Liver (tissue), 9 donors: ENCODE measurements around the gene COX7A1. TPM values are rescaled to one million over a fixed set of nuclear protein-coding genes. Genes with fewer than 3 reads are reported as not detected.

Source experiments
- DNase-seq: peaks from one replicate; pipeline ENCODE4 v3.0.0-alpha.2; 2017; ENCODE audit warnings: low spot score
- H3K27ac ChIP-seq, 2 donors: one replicate each; pipeline ENCODE4 v1.7.0; 2013; ENCODE audit warnings: inconsistent platforms in 2 of 2, low read length in 2 of 2, control low read depth in 1 of 2, low read depth in 1 of 2, mild to moderate bottlenecking in 1 of 2
- H3K27me3 ChIP-seq, 4 donors: one replicate each; pipeline versions ENCODE4 v1.6.1 to v1.7.0; 2013; ENCODE audit warnings: low read length in 3 of 4, inconsistent platforms in 1 of 4, mild to moderate bottlenecking in 1 of 4, moderate library complexity in 1 of 4; ENCODE audit not compliant: control insufficient read depth in 4 of 4, insufficient read depth in 4 of 4
- H3K36me3 ChIP-seq, 4 donors: one replicate each; pipeline versions ENCODE4 v1.6.1 to v1.7.0; 2013; ENCODE audit warnings: low read length in 3 of 4, mild to moderate bottlenecking in 3 of 4, low read depth in 1 of 4, moderate library complexity in 1 of 4; ENCODE audit not compliant: control insufficient read depth in 4 of 4, insufficient read depth in 3 of 4
- H3K4me1 ChIP-seq, 4 donors: one replicate each; pipeline versions ENCODE4 v1.6.1 to v1.7.0; 2013; ENCODE audit warnings: low read length in 3 of 4, mild to moderate bottlenecking in 3 of 4, moderate library complexity in 1 of 4; ENCODE audit not compliant: control insufficient read depth in 4 of 4, insufficient read depth in 4 of 4
- H3K4me3 ChIP-seq, 3 donors: one replicate each; pipeline versions ENCODE4 v1.6.1 to v1.7.0; 2013; ENCODE audit warnings: low read length in 3 of 3, control low read depth in 1 of 3, low read depth in 1 of 3, mild to moderate bottlenecking in 1 of 3
- H3K9ac ChIP-seq, 2 donors: one replicate each; pipeline ENCODE4 v1.7.0; 2013; ENCODE audit warnings: low read length in 2 of 2, mild to moderate bottlenecking in 2 of 2, moderate library complexity in 2 of 2, control low read depth in 1 of 2, low read depth in 1 of 2
- H3K9me3 ChIP-seq, 4 donors: one replicate each; pipeline versions ENCODE4 v1.6.1 to v1.7.0; 2013; ENCODE audit warnings: low read length in 3 of 4; ENCODE audit not compliant: control insufficient read depth in 4 of 4
- ATF3 ChIP-seq: IDR thresholded peaks from 2 replicates; pipeline ENCODE4 v1.6.1; 2016; ENCODE audit warnings: antibody characterized with exemption
- CTCF ChIP-seq: fragments of 150-350 bp; IDR thresholded peaks from 2 replicates; pipeline ENCODE4 v1.5.1; 2017; ENCODE audit warnings: improper control_type of control experiment, low read depth, low read length; ENCODE audit not compliant: missing input control
- EGR1 ChIP-seq, 2 donors: IDR thresholded peaks; 2 replicates each; pipeline ENCODE4 v1.6.1; 2016 to 2018; ENCODE audit warnings: antibody characterized with exemption in 2 of 2, low read depth in 2 of 2
- FOXA1 ChIP-seq: IDR thresholded peaks from 2 replicates; pipeline ENCODE4 v1.6.1; 2016; ENCODE audit warnings: antibody characterized with exemption
- FOXA2 ChIP-seq: IDR thresholded peaks from 2 replicates; pipeline ENCODE4 v1.6.1; 2016; ENCODE audit warnings: antibody characterized with exemption
- GABPA ChIP-seq, 2 donors: IDR thresholded peaks in 1 of 2; conservative IDR thresholded peaks in 1 of 2; 2 replicates each; pipeline ENCODE4 v1.6.1; 2016; ENCODE audit warnings: antibody characterized with exemption in 2 of 2, mild to moderate bottlenecking in 1 of 2, moderate library complexity in 1 of 2
- HNF4A ChIP-seq, 2 donors: conservative IDR thresholded peaks; 2 replicates each; pipeline ENCODE4 v1.6.1; 2016; ENCODE audit warnings: antibody characterized with exemption in 2 of 2, mild to moderate bottlenecking in 2 of 2
- HNF4G ChIP-seq: IDR thresholded peaks from 2 replicates; pipeline ENCODE4 v1.6.1; 2016; ENCODE audit warnings: antibody characterized with exemption
- JUND ChIP-seq, 2 donors: IDR thresholded peaks; 2 replicates each; pipeline ENCODE4 v1.6.1; 2016; ENCODE audit warnings: antibody characterized with exemption in 2 of 2
- MAX ChIP-seq: IDR thresholded peaks from 2 replicates; pipeline ENCODE4 v1.6.1; 2016; ENCODE audit warnings: antibody characterized with exemption
- NR2F2 ChIP-seq: IDR thresholded peaks from 2 replicates; pipeline ENCODE4 v1.6.1; 2016; ENCODE audit warnings: antibody characterized with exemption
- RAD21 ChIP-seq, 2 donors: IDR thresholded peaks; 2 replicates each; pipeline ENCODE4 v1.6.1; 2016; ENCODE audit warnings: antibody characterized with exemption in 2 of 2, mild to moderate bottlenecking in 2 of 2
- REST ChIP-seq: IDR thresholded peaks from 2 replicates; pipeline ENCODE4 v1.6.1; 2016; ENCODE audit warnings: antibody characterized with exemption, mild to moderate bottlenecking
- RXRA ChIP-seq, 2 donors: IDR thresholded peaks; 2 replicates each; pipeline ENCODE4 v1.6.1; 2017 to 2018; ENCODE audit warnings: antibody characterized with exemption in 2 of 2, mild to moderate bottlenecking in 1 of 2
- SP1 ChIP-seq: IDR thresholded peaks from 2 replicates; pipeline ENCODE4 v1.6.1; 2018; ENCODE audit warnings: antibody characterized with exemption, mild to moderate bottlenecking
- TAF1 ChIP-seq: conservative IDR thresholded peaks from 2 replicates; pipeline ENCODE4 v1.6.1; 2016; ENCODE audit warnings: antibody characterized with exemption, mild to moderate bottlenecking
- YY1 ChIP-seq: IDR thresholded peaks from 2 replicates; pipeline ENCODE4 v1.6.1; 2016; ENCODE audit warnings: antibody characterized with exemption, mild to moderate bottlenecking
- ZBTB33 ChIP-seq: IDR thresholded peaks from 2 replicates; pipeline ENCODE4 v1.6.1; 2016; ENCODE audit warnings: antibody characterized with exemption
- WGBS: extraction: QIAGEN DNeasy Blood & Tissue Kit; methylation state at CpG from one replicate; pipeline ENCODE4 v1.1.7; 2013; 5-methylcytosine and 5-hydroxymethylcytosine counted together
- polyA plus RNA-seq, 2 donors: library from polyadenylated mRNA; stranded (reverse) in 1 of 2; unstranded in 1 of 2; fragments of 200-250 nt in 1 of 2; fragments of >200 nt in 1 of 2; fragmentation: Nextera tagmentation in 1 of 2; extraction: Ambion mirVana in 1 of 2; gene quantifications; one replicate each; pipeline versions ENCODE4 v1.2.1 to v1.2.3, GENCODE V29; 2013 to 2015
- total RNA-seq, 2 donors: library from RNA; depleted of rRNA; stranded (reverse); fragments of >200 nt; gene quantifications; one replicate each; pipeline ENCODE4 v1.2.3, GENCODE V29; 2014
- donor health status: healthy.
- donor health status: healthy.
- donor health status: healthy.
- donor health status: healthy.
- donor health status: healthy.

COX7A1 gene
- total and polyA plus RNA-seq, 4 donors, result 0.17 to 11.4 (median 1.3) TPM

- no peak overlapping the region for H3K4me3 ChIP-seq
- no peak overlapping the region for H3K27ac ChIP-seq
- 92% methylated on average over 13 of the region's 13 CpGs for WGBS
- H3K36me3 ChIP-seq, result peaks cover 0 to 17% (median 3%) of the 10 kb centered on the region in 4 donors
- H3K9ac ChIP-seq, result no peak overlapping the region
- no peaks in the 10 kb centered on the region for H3K9me3 ChIP-seq
- TF ChIP-seq FOXA1, result no peak
- no peak for TF ChIP-seq JUND (IDR thresholded peaks at IDR 0.05)
- no peak for TF ChIP-seq MAX
- no peak for TF ChIP-seq FOXA2
- TF ChIP-seq RAD21 (IDR thresholded peaks at IDR 0.05), result no peak
- no peak for TF ChIP-seq ATF3
- no peak for TF ChIP-seq GABPA (IDR thresholded peaks at IDR 0.05 in 1 of 2, conservative IDR thresholded peaks at IDR 0.05 in 1 of 2)
- no peak for TF ChIP-seq TAF1
- TF ChIP-seq RXRA (IDR thresholded peaks at IDR 0.05), result no peak
- no peak for TF ChIP-seq EGR1 (IDR thresholded peaks at IDR 0.05; ENCODE audit: low read depth in 2 of 2)
- TF ChIP-seq HNF4G, result no peak
- H3K27me3 ChIP-seq, result no peaks in the 10 kb centered on the region
- DNase-seq, result no peak
- peaks cover 5 to 19% (median 13%) of the 10 kb centered on the region in 4 donors for H3K4me1 ChIP-seq
Measured at GRCh38 chr19:36111200-36111539, 41.1 kb downstream of the COX7A1 start.

- DNase-seq, result no peak
- 97% methylated on average over 1 of the region's 1 CpG for WGBS
- H3K9me3 ChIP-seq, result no peaks in the 10 kb centered on the region
- H3K27ac ChIP-seq, result no peak within 1 kb of the TSS
- peaks cover 5 to 14% (median 8%) of the 10 kb centered on the region in 4 donors for H3K4me1 ChIP-seq
- H3K27me3 ChIP-seq, result no peaks in the 10 kb centered on the region
- TF ChIP-seq MAX, result no peak
- no peak for TF ChIP-seq NR2F2
- no peak for TF ChIP-seq JUND (IDR thresholded peaks at IDR 0.05)
- TF ChIP-seq GABPA (IDR thresholded peaks at IDR 0.05 in 1 of 2, conservative IDR thresholded peaks at IDR 0.05 in 1 of 2), result no peak
- no peak for TF ChIP-seq ZBTB33
- no peak for TF ChIP-seq HNF4A (conservative IDR thresholded peaks at IDR 0.05)
- TF ChIP-seq HNF4G, result no peak
- no peak for TF ChIP-seq EGR1 (IDR thresholded peaks at IDR 0.05; ENCODE audit: low read depth in 2 of 2)
- no peak for TF ChIP-seq FOXA2
- no peak for TF ChIP-seq RAD21 (IDR thresholded peaks at IDR 0.05)
- TF ChIP-seq FOXA1, result no peak
- no peak within 1 kb of the TSS for H3K4me3 ChIP-seq
- H3K9ac ChIP-seq, result no peak within 1 kb of the TSS
- peaks cover 0 to 17% (median 3%) of the 10 kb centered on the region in 4 donors for H3K36me3 ChIP-seq
Measured at GRCh38 chr19:36110487-36111199, 41.6 kb downstream of the COX7A1 start, which contains the start of gene OVOL3. Gene OVOL3 (plus strand): TSS chr19:36111143. CDS start chr19:36111203, 60 bp downstream.

GRCh38 chr19:36108684-36109083, 43.6 kb downstream of the COX7A1 start:
- Histone ChIP-seq H3K36me3 (peaks cover 0 to 17% (median 3%) of the 10 kb centered on the region in 4 donors), H3K27ac (no peak overlapping the region), H3K9ac (no peak overlapping the region), H3K4me1 (peaks cover under 1 to 5% (median 1%) of the 10 kb centered on the region in 4 donors), H3K9me3 (no peaks in the 10 kb centered on the region), H3K27me3 (no peaks in the 10 kb centered on the region), H3K4me3 (no peak overlapping the region)
- 98% methylated on average over 3 of the region's 3 CpGs for WGBS
- DNase-seq, result no peak
- TF ChIP-seq FOXA2, result no peak
- no peak for TF ChIP-seq FOXA1
- TF ChIP-seq RXRA (IDR thresholded peaks at IDR 0.05), result no peak
- no peak for TF ChIP-seq SP1
- no peak for TF ChIP-seq HNF4G
- TF ChIP-seq TAF1, result no peak
- TF ChIP-seq MAX, result no peak
- no peak for TF ChIP-seq REST
- TF ChIP-seq CTCF, result no peak
- TF ChIP-seq NR2F2, result no peak
- no peak for TF ChIP-seq RAD21 (IDR thresholded peaks at IDR 0.05)
- TF ChIP-seq YY1, result no peak
